K562 (cell line): ENCODE measurements around the gene PHF21A. TPM values are rescaled to one million over a fixed set of nuclear protein-coding genes. Genes with fewer than 3 reads are reported as not detected.

Source experiments
- ATAC-seq: fragments of 200-7000 bp; cut with Tn5 transposase; 3 replicates; pipeline ENCODE4 v1.9.1; 2020; ENCODE audit warnings: moderate library complexity
- BruUV-seq: library from RNA; stranded (reverse); fragments of 400-500 nt; replicated peaks from 2 replicates; lab custom pipeline; 2021; lab: Mats Ljungman, UMichigan
- CTCF ChIA-PET: fragments of 300-600 bp; formaldehyde crosslinking; extraction: SDS; loops from one replicate; lab custom pipeline; 2021; ENCODE audit warnings: low intra/inter-chr PET ratio; lab: Yijun Ruan, JAX
- POLR2A ChIA-PET: fragments of 300-600, 350-650 bp; sonication (Branson Sonifier 250); formaldehyde crosslinking; extraction: SDS; loops from one replicate; lab custom pipeline; 2021; ENCODE audit warnings: antibody characterized with exemption, inconsistent platforms; lab: Yijun Ruan, JAX
- DNase-seq, 4 experiments: peaks; one replicate each; pipeline versions ENCODE4 v3.0.0 to v3.0.0-alpha.2; 2011 to 2018; ENCODE audit warnings: low spot score in 3 of 4, mixed read lengths in 3 of 4; ENCODE audit errors: extremely low read depth in 1 of 4
- FAIRE-seq: peaks from 2 replicates; lab custom pipeline; 2011; peaks lifted over from hg19 to GRCh38; lab: Jason Lieb, UNC
- H2AFZ ChIP-seq: 2 replicates; pipeline ENCODE4 v1.6.0; 2011; ENCODE audit warnings: low read depth, low read length, control low read depth, inconsistent platforms
- H3K27ac ChIP-seq: fragments of 200-600 bp; 3 replicates; pipeline ENCODE4 v1.8.0; 2011; ENCODE audit warnings: low read depth, mild to moderate bottlenecking, control low read depth, inconsistent platforms, low read length, moderate library complexity, mixed read lengths; ENCODE audit errors: extremely low read depth
- H3K27me3 ChIP-seq, 2 experiments: fragments of 300-600 bp in 1 of 2; 2 replicates in 1 of 2; 3 replicates in 1 of 2; pipeline versions ENCODE4 v1.6.0 to v1.8.0; 2011; ENCODE audit warnings: inconsistent platforms in 2 of 2, low read length in 2 of 2, mild to moderate bottlenecking in 1 of 2, mixed read lengths in 1 of 2, moderate library complexity in 1 of 2; ENCODE audit not compliant: control insufficient read depth in 2 of 2, insufficient read depth in 2 of 2
- H3K36me3 ChIP-seq: fragments of 300-600 bp; 3 replicates; pipeline ENCODE4 v1.8.0; 2011; ENCODE audit warnings: mild to moderate bottlenecking, low read length, inconsistent platforms; ENCODE audit not compliant: control insufficient read depth, insufficient read depth
- H3K4me1 ChIP-seq, 2 experiments: fragments of 200-600 bp in 1 of 2; replicated peaks in 1 of 2; 2 replicates in 1 of 2; 3 replicates in 1 of 2; pipeline versions ENCODE4 v1.5.1 to v1.8.0; 2011; ENCODE audit warnings: inconsistent platforms in 2 of 2, low read length in 2 of 2, mild to moderate bottlenecking in 1 of 2, mixed read lengths in 1 of 2, moderate library complexity in 1 of 2; ENCODE audit not compliant: control insufficient read depth in 2 of 2, insufficient read depth in 2 of 2
- H3K4me2 ChIP-seq: 2 replicates; pipeline ENCODE4 v1.6.1; 2011; ENCODE audit warnings: low read length, control low read depth, inconsistent platforms, mixed read lengths; ENCODE audit not compliant: insufficient read depth
- H3K4me3 ChIP-seq: fragments of 200-600 bp; sonication (generic), shearing (Covaris generic); 2 replicates; pipeline ENCODE4 v1.5.1; 2016; ENCODE audit warnings: control low read depth, inconsistent platforms
- H3K79me2 ChIP-seq: fragments of 200-600 bp; 3 replicates; pipeline ENCODE4 v1.8.0; 2011; ENCODE audit warnings: low read length, inconsistent platforms; ENCODE audit not compliant: control insufficient read depth, insufficient read depth
- H3K9ac ChIP-seq, 2 experiments: 2 replicates each; pipeline versions ENCODE4 v1.6.0 to v1.6.1; 2011; ENCODE audit warnings: low read depth in 2 of 2, low read length in 2 of 2, control low read depth in 1 of 2, inconsistent platforms in 1 of 2, mild to moderate bottlenecking in 1 of 2, mixed read lengths in 1 of 2; ENCODE audit not compliant: insufficient read depth in 1 of 2
- H3K9me1 ChIP-seq: one replicate; pipeline ENCODE4 v1.6.0; 2011; ENCODE audit warnings: inconsistent platforms, mild to moderate bottlenecking, low read length, moderate library complexity; ENCODE audit not compliant: control insufficient read depth, insufficient read depth
- H3K9me3 ChIP-seq: replicated peaks from 2 replicates; pipeline ENCODE4 v1.5.1; 2011; ENCODE audit warnings: low read depth, low read length, inconsistent platforms; ENCODE audit not compliant: control insufficient read depth, insufficient read depth
- H4K20me1 ChIP-seq: replicated peaks from 2 replicates; pipeline ENCODE4 v1.6.1; 2011; ENCODE audit warnings: low read length, inconsistent platforms, mixed read lengths; ENCODE audit not compliant: control insufficient read depth, insufficient read depth
- C11orf30 ChIP-seq: fragments of 450-650 bp; IDR thresholded peaks from 2 replicates; pipeline ENCODE4 v1.6.1; 2016; ENCODE audit warnings: low read depth, mild to moderate bottlenecking
- MAFF ChIP-seq: IDR thresholded peaks from 2 replicates; pipeline ENCODE4 v1.6.1; 2012; ENCODE audit warnings: low read length, improper control_type of control experiment
- MAFG ChIP-seq: fragments of 450-650 bp; conservative IDR thresholded peaks from 2 replicates; pipeline ENCODE4 v1.6.1; 2016; ENCODE audit warnings: missing genetic modification characterization, missing compliant biosample characterization
- MAFK ChIP-seq: IDR thresholded peaks from 2 replicates; pipeline ENCODE4 v1.6.1; 2011; ENCODE audit warnings: low read length, improper control_type of control experiment
- RHOXF2B ChIP-seq: fragments of 250-450 bp; sonication (Bioruptor Pico); conservative IDR thresholded peaks from 2 replicates; pipeline ENCODE4 v1.5.1; 2021
- ZBTB1 ChIP-seq: sonication (generic); formaldehyde crosslinking; IDR thresholded peaks from 2 replicates; pipeline ENCODE4 v1.8.1; 2023; ENCODE audit warnings: missing genetic modification reagents, low read depth, mild to moderate bottlenecking, borderline replicate concordance
- ZNF316 ChIP-seq: fragments of 450-650 bp; IDR thresholded peaks from 2 replicates; pipeline ENCODE4 v1.6.1; 2016
- ZNF384 ChIP-seq: IDR thresholded peaks from 2 replicates; pipeline ENCODE4 v1.6.1; 2012; ENCODE audit warnings: low read depth, low read length, improper control_type of control experiment
- WGBS: fragments of 100-300 bp; shearing (Covaris generic); methylation state at CpG from one replicate; pipeline ENCODE4 v1.1.6; 2016; ENCODE audit warnings: low coverage, mixed read lengths; ENCODE audit not compliant: insufficient coverage; ENCODE audit errors: missing lambda C conversion rate; 5-methylcytosine and 5-hydroxymethylcytosine counted together
- in situ Hi-C: fragments of 300-500 bp; cut with MboI; formaldehyde crosslinking; loops from 4 replicates; pipeline ENCODE4 v1.15.0; 2018; ENCODE audit warnings: inconsistent platforms, mixed read lengths
- intact Hi-C: fragments of 100-400 bp; cut with micrococcal nuclease; formaldehyde crosslinking; loops from 2 replicates; pipeline ENCODE4 v1.14.2; 2022
- polyA plus RNA-seq, 8 experiments: library from polyadenylated mRNA; depleted of rRNA in 4 of 8; stranded (reverse) in 5 of 8; unstranded in 3 of 8; fragments of >200 nt; fragmentation: Nextera tagmentation in 2 of 8; fragmentation: Illumina TruSeq in 1 of 8; extraction: Ambion mirVana in 2 of 8; extraction: Trizol in 1 of 8; gene quantifications; 2 replicates each; pipeline versions ENCODE4 v1.2.1 to v1.2.3, GENCODE V29; 2011 to 2014; ENCODE audit warnings: inconsistent platforms in 1 of 8, missing spikeins in 1 of 8
- total RNA-seq, 7 experiments: library from RNA; depleted of rRNA in 6 of 7; stranded (reverse); fragments of >200 nt in 6 of 7; fragmentation: Illumina TruSeq in 2 of 7; extraction: Trizol in 2 of 7; gene quantifications; 2 replicates each; pipeline versions ENCODE4 v1.2.1 to v1.2.3, GENCODE V29; 2011 to 2021; ENCODE audit warnings: low replicate concordance in 1 of 7

The PHF21A gene
- total and polyA plus RNA-seq, 9 of the 15 experiments (the other 6 are each of a cell fraction or from before 2014, with no cell fraction given): 1.5 to 32.4 (median 10.7) TPM

DNA sequence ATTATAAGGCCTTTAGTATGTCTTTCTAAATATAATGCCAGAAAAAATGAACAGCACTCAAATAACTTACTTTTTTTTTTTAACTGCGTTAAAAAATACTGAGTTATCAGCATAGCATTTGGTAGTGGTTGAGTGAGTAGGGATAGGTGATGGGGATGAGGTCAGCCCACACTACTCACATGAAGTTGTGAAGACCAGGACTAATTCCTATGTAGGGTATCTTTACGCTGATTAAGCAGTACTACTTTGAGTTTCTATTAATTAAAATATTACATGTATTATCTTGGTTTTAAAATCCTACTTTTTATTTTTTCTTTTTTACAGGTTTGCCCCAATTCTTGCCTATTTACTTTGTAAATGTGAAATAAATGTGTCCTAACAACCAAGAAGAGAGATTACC, 13.5 kb downstream of the PHF21A start:
- no TSS peak for BruUV-seq
- CTCF ChIA-PET: interaction anchor here (0.6 kb wide), 1 partner anchor 12 kb away, joined by 3 read pairs; no protein-coding TSS in a partner anchor
- no peak for TF ChIP-seq RHOXF2B (CRISPR knock-in tag)
- TF ChIP-seq ZBTB1 (CRISPR knock-in tag): no peak
- TF ChIP-seq C11orf30: peak; percentile 79
- 0 out of 2 replicates have a peak, but pooled peaks have one; percentile 7 for TF ChIP-seq MAFK
- peak; percentile 59 for TF ChIP-seq MAFG (tag)
- TF ChIP-seq ZNF384: peak; percentile 33; the same call in 1 of the 2 replicates
- peak; percentile 31; the same call in 1 of the 2 replicates for TF ChIP-seq MAFF
- peak; percentile 91 for TF ChIP-seq ZNF316
- ATAC-seq: peak; percentile 13; the same call in 1 of the 3 replicates
- Histone ChIP-seq H3K27me3 (no peaks in the 10 kb centered on the region), H3K4me1 (peaks cover 8 to 52% of the 10 kb centered on the region in 2 experiments; a peak in 4 of 5 replicates), H3K79me2 (peaks cover 91% of the 10 kb centered on the region), H3K9ac (peak overlapping the region in 1 of 2 experiments; percentile 44; a peak in 1 of 4 replicates), H3K4me3 (no peak overlapping the region), H3K9me3 (no peaks in the 10 kb centered on the region), H4K20me1 (no peaks in the 10 kb centered on the region), H3K36me3 (no peaks in the 10 kb centered on the region), H3K4me2 (no peak overlapping the region), H2AFZ (peak overlapping the region; percentile 84; the same call in 1 of the 2 replicates), H3K27ac (peak overlapping the region; percentile 87; the same call in 2 of the 3 replicates), H3K9me1 (no peaks in the 10 kb centered on the region)
- intact Hi-C loops: loop anchor here (10.0 kb wide), 1 partner anchor 113 kb away; no protein-coding TSS in a partner anchor
- no peak for FAIRE-seq
- POLR2A ChIA-PET: no interaction called here
- WGBS: 47% methylated on average over 2 of the region's 2 CpGs
- in situ Hi-C loops: no loop called here
- peak in 3 of 4 experiments; percentile 23 to 49 (median 43) for DNase-seq
